Measurements from ENCODE around the gene LSM7.

DNA sequence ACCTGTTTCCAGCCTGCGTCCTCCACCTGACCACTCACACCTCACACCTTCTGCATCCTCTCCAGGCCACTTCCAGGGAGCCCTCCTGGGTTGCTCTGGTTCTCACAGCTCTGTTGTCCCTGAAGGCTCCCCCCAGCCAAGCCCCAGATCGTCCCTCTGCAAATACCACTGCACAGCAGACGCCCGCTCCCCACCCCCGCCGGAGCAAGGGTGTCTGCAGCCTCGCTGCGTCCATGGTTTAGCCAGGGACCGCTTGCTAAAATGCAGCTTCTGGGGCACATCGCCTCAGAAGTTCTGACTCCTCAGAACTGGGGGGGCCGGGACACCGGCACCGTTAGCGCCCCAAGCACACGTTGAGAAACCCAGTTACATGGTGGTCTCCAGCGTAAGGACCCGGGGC, 21.4 kb downstream of the LSM7 start:
- TF ChIP-seq CTCF (IDR thresholded peaks at IDR 0.05; ENCODE audit: insufficient read depth, low read length) (no peak), POLR2AphosphoS5 (IDR thresholded peaks at IDR 0.05; ENCODE audit: low read depth) (no peak), REST (IDR thresholded peaks at IDR 0.05; ENCODE audit: insufficient replicate concordance, low read depth) (no peak), GABPA (IDR thresholded peaks at IDR 0.05; ENCODE audit: low read depth) (no peak)

Measured in HL-60 (cell line).